Activated CD4-positive, alpha-beta memory T cell treated with anti-CD3 and anti-CD28 coated beads for 36 hours (primary cell): ENCODE measurements around the gene FBN1. TPM values are rescaled to one million over a fixed set of nuclear protein-coding genes. Genes with fewer than 3 reads are reported as not detected.

Source experiments
- CTCF ChIA-PET: fragments of 350-600 bp; sonication (Branson Sonifier 250); formaldehyde crosslinking; loops from one replicate; lab custom pipeline; 2021; ENCODE audit warnings: antibody characterized with exemption, inconsistent platforms; lab: Charles Lee
- POLR2A ChIA-PET: fragments of 350-600 bp; sonication (Branson Sonifier 250); formaldehyde crosslinking; loops from one replicate; lab custom pipeline; 2021; ENCODE audit warnings: antibody characterized with exemption; lab: Charles Lee
- DNase-seq: peaks from one replicate; pipeline ENCODE4 v3.0.0-alpha.2; 2020
- H3K27ac Mint-ChIP-seq: one replicate; pipeline ENCODE4 v1.8.0; 2021; ENCODE audit warnings: mixed read lengths
- H3K27me3 Mint-ChIP-seq: one replicate; pipeline ENCODE4 v1.8.0; 2021; ENCODE audit warnings: mixed read lengths
- H3K36me3 Mint-ChIP-seq: one replicate; pipeline ENCODE4 v1.8.0; 2021; ENCODE audit warnings: mixed read lengths
- H3K4me1 Mint-ChIP-seq: one replicate; pipeline ENCODE4 v1.8.0; 2021; ENCODE audit warnings: low read depth, mixed read lengths
- H3K4me3 Mint-ChIP-seq: one replicate; pipeline ENCODE4 v1.8.0; 2021; ENCODE audit warnings: mild to moderate bottlenecking, mixed read lengths
- H3K9me3 Mint-ChIP-seq: one replicate; pipeline ENCODE4 v1.8.0; 2021; ENCODE audit warnings: mixed read lengths
- intact Hi-C: fragments of 100-400 bp; cut with micrococcal nuclease; formaldehyde crosslinking; loops from one replicate; pipeline ENCODE4 v1.15.1; 2023
- total RNA-seq, 2 experiments: library from RNA; stranded (reverse); gene quantifications; one replicate each; pipeline ENCODE4 v1.2.3, GENCODE V29; 2021

Gene FBN1
- total RNA-seq, 2 experiments from 2014 or later, result 0.34 to 0.52 TPM

- H3K4me3 Mint-ChIP-seq, result no peak overlapping the region
- no peak overlapping the region for H3K27ac Mint-ChIP-seq
- H3K27me3 Mint-ChIP-seq, result peaks cover 7% of the 10 kb centered on the region
- CTCF ChIA-PET, result no interaction called here
- POLR2A ChIA-PET, result no interaction called here
- H3K36me3 Mint-ChIP-seq, result no peaks in the 10 kb centered on the region
- no peaks in the 10 kb centered on the region for H3K9me3 Mint-ChIP-seq
- intact Hi-C loops, result no loop called here
- no peaks in the 10 kb centered on the region for H3K4me1 Mint-ChIP-seq
- DNase-seq, result no peak
Observed at GRCh38 chr15:48367483-48367882, 278.0 kb downstream of the FBN1 start.

- CTCF ChIA-PET, result no interaction called here
- intact Hi-C loops, result no loop called here
- Mint-ChIP-seq H3K9me3 (no peaks in the 10 kb centered on the region), H3K4me1 (no peaks in the 10 kb centered on the region), H3K36me3 (no peaks in the 10 kb centered on the region), H3K4me3 (no peak overlapping the region), H3K27ac (no peak overlapping the region), H3K27me3 (peaks cover 7% of the 10 kb centered on the region)
- no peak for DNase-seq
- POLR2A ChIA-PET, result no interaction called here
Observed at GRCh38 chr15:48366584-48367312, 278.8 kb downstream of the FBN1 start.

GRCh38 chr15:48365575-48365974 lies 279.9 kb downstream of the FBN1 start:
- Mint-ChIP-seq H3K36me3 (no peaks in the 10 kb centered on the region), H3K4me1 (no peaks in the 10 kb centered on the region), H3K27ac (no peak overlapping the region), H3K9me3 (no peaks in the 10 kb centered on the region), H3K27me3 (peaks cover 7% of the 10 kb centered on the region), H3K4me3 (no peak overlapping the region)
- ChIA-PET POLR2A (no interaction called here), CTCF (no interaction called here)
- intact Hi-C loops, result no loop called here
- no peak for DNase-seq

- no peak for DNase-seq
- ChIA-PET POLR2A (no interaction called here), CTCF (interaction anchor here (1.4 kb wide), 1 partner anchor 11 kb away, joined by 4 read pairs; no protein-coding TSS in a partner anchor)
- Mint-ChIP-seq H3K4me1 (peaks cover 3% of the 10 kb centered on the region), H3K9me3 (no peaks in the 10 kb centered on the region), H3K27ac (no peak overlapping the region), H3K36me3 (no peaks in the 10 kb centered on the region), H3K4me3 (no peak overlapping the region), H3K27me3 (peaks cover 2% of the 10 kb centered on the region)
- intact Hi-C loops, result no loop called here
Observed at GRCh38 chr15:48363474-48363873, 282.0 kb downstream of the FBN1 start.

- Mint-ChIP-seq H3K4me3 (no peak overlapping the region), H3K27me3 (no peaks in the 10 kb centered on the region), H3K9me3 (no peaks in the 10 kb centered on the region), H3K27ac (no peak overlapping the region), H3K4me1 (peaks cover 3% of the 10 kb centered on the region), H3K36me3 (no peaks in the 10 kb centered on the region)
- ChIA-PET POLR2A (no interaction called here), CTCF (interaction anchor here (0.6 to 1.6 kb wide), 3 partner anchors 9 to 405 kb away, joined by 3 to 5 read pairs (median 3); no protein-coding TSS in a partner anchor)
- intact Hi-C loops, result no loop called here
- no peak for DNase-seq
Observed at GRCh38 chr15:48361685-48362084, 283.8 kb downstream of the FBN1 start.

- Mint-ChIP-seq H3K9me3 (no peaks in the 10 kb centered on the region), H3K4me1 (peaks cover 3% of the 10 kb centered on the region), H3K27ac (no peak overlapping the region), H3K4me3 (no peak overlapping the region), H3K36me3 (no peaks in the 10 kb centered on the region), H3K27me3 (no peaks in the 10 kb centered on the region)
- no peak for DNase-seq
- POLR2A ChIA-PET, result no interaction called here
- intact Hi-C loops, result no loop called here
- CTCF ChIA-PET, result no interaction called here
Observed at GRCh38 chr15:48360841-48361240, 284.7 kb downstream of the FBN1 start.

Other genes starting within 250 kb of the FBN1 start
- 10 to 100 TPM; 36.1 to 39.4 TPM for gene CEP152, start 165.4 kb upstream of the FBN1 start, total RNA-seq
- 10 to 100 TPM; 88.3 to 90.0 TPM for gene EID1, start 232.4 kb upstream of the FBN1 start, total RNA-seq